ENCODE measurements around the gene FGF12.
"Not testable (repeated sequence)": the region's sequence is repeated elsewhere in the genome, so short reads cannot be mapped to it uniquely, and the experiment has no call there.

FGF12 gene

GRCh38 chr3:192578729-192579128 lies 148.6 kb downstream of the FGF12 start:
- DNase-seq (ENCODE audit: low spot score): no peak

GRCh38 chr3:192577811-192578210 lies 149.5 kb downstream of the FGF12 start:
- DNase-seq (ENCODE audit: low spot score): no peak

GRCh38 chr3:192577271-192577670 lies 150.1 kb downstream of the FGF12 start:
- DNase-seq (ENCODE audit: low spot score): no peak

DNA sequence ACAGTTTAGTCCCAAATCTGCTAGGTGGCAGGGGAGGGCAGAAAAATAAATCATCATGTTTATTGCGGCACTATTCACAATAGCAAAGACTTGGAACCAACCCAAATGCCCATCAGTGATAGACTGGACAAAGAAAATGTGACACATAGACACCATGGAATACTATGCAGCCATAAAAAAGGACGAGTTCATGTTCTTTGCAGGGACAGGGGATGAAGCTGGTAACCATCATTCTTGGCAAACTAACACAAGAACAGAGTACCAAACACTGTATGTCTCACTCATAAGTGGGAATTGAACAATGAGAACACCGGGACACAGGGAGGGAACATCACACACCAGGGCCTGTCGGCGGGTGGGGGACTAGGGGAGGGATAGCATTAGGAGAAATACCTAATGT lies 150.6 kb downstream of the FGF12 start:
- not testable (repeated sequence) for DNase-seq (ENCODE audit: low spot score)

- DNase-seq (ENCODE audit: low spot score): no peak
These were observed 151.3 kb downstream of the FGF12 start for GRCh38 chr3:192575879-192576506.

GRCh38 chr3:192573240-192573639 lies 154.1 kb downstream of the FGF12 start:
- DNase-seq (ENCODE audit: low spot score): no peak

DNA sequence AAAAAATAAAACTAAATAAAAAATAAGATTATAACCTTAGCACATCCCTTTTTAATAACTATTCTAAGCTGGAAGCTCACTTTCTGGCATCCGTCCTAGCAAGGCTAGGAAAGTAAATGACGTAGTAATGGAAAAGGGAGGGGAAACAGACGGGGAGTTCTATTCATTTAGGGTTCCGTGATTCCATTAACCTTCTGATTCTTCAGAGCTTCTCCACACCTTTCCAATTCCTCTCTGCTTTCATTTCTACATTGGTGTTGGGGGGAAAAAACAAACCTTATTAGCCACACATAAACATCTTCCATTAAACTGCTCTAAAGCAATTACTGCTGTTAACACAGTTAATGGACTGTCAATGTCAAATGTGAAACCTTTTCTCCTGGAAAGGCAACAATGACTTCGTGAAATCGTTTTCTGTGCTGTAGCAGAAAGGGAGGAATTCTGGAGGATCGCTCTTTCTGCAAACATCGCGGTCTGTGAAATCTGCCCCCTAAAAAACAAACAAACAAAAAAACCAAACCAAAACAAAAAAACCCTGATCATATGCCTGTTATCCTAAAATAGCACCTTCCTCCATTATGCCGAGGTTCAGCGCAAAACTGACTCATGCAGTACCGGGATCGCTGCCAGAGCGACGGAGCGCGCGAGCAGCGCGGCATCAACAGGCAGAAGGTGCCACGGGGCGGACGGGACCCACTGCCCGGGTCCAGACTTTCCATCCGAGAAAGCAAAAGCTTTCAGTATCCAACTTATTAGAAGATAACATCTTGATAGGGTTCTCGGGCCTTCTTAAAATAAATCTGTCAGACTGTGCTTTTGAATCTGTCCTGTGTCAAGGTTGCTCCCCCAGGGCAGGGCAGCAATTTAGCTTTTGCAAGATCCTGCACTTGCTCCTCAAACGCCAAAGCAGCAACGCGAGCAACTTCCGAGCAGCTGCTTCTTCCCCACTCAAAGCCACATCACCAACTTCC lies 156.2 kb downstream of the FGF12 start:
- peak; percentile 13 for DNase-seq (ENCODE audit: low spot score)

DNA sequence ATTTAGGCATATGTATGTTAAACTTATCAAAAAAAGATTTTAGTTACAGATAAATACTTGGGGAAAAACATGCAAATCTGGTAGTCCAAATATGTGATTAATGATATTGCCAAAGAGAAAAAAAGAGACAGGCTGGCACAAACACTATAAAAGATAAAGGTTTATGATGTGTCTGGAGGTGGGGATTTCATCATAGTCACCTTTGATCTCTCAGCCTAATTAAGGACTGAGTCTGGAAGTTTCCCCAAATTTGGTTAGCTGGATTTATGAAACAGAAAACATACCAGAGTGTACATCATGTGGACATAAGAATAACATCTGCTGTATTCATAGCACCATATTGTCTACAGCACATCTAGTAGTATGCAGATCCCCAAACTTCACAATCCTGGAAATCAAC lies 157.0 kb downstream of the FGF12 start:
- no peak for DNase-seq (ENCODE audit: low spot score)

DNA sequence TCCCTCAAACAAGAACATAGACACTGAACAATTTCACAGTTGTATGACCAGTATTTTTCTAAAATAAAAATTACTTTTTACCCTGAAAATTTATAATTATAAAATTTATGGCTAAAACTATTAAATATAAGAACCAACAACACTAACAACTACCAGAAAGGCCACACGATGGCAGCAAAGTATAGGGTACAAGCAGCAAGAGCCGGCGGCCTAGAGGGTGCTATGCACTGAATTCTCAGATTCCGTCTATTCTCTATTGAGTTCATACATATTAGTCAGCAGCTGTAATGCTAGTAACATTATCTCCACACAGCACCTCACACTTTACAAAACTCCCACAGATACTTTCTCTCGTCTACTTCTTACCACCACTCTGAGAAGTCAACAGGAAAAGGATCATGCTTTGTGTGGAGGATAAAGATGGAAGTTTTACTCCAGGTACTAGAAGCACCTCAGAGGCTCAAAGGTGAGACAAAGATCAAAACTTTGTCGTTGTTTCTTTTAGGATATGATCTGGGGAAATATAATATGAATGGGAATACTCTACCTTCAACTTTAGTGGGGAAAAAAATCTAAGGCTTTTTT lies 160.5 kb downstream of the FGF12 start:
- peak; percentile 75 for DNase-seq (ENCODE audit: low spot score)

DNA sequence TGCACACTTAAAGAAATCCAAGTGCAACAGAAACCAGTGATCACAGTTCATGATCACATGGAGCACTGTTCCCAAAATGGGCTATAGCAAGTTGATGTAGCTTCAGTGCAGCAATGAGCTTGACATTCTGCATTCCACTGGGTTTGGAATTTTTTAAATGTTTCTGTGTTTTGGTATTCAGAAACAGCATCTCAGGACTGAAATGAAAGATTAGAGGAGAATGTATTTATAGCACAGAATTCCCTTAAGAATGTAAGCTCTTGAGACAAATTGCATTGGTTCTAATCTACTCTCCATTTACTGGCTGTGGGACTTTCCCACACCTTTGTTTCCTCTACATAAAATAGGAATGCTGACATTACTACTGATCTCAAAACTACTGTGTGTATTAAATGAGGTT lies 162.7 kb downstream of the FGF12 start:
- DNase-seq (ENCODE audit: low spot score): no peak

DNA sequence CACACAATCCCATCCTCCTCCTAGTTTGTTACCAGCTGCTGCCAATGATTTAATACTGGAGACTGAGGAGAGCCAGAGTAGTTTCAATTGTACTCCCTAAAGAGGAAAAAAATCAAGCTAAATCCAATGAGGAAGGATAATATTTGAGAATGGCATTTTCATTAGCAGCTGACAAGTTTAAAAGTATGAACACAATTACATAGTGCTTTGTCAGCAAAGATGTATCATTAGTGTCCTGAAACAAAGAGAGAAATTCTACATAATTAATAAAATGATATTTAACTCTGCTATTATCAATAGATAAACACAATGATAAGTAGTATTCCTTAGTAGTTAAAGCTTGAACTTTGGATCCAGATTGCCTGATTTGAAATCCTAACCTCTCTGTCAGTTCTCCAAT lies 163.9 kb downstream of the FGF12 start:
- DNase-seq (ENCODE audit: low spot score): no peak

DNA sequence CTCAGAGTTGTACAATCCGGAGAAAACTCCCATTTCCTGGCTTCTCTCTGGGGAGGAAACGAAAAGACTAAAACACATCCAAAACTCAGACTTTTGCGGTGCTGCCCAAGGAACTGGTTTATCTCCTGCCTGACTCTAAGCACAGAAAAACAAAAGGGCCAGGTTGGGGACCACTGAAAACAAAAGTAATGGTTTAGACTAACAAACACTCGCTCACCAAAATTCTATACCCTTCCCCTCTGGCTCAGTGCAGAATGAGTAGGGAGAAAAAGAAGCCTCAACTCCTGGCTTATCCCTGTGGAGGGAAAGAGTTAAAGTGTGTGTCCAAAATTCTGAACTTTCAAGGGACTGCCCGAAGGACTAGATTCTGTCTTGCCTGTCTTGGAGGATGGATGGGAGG lies 173.6 kb downstream of the FGF12 start:
- no peak for DNase-seq (ENCODE audit: low spot score)

DNA sequence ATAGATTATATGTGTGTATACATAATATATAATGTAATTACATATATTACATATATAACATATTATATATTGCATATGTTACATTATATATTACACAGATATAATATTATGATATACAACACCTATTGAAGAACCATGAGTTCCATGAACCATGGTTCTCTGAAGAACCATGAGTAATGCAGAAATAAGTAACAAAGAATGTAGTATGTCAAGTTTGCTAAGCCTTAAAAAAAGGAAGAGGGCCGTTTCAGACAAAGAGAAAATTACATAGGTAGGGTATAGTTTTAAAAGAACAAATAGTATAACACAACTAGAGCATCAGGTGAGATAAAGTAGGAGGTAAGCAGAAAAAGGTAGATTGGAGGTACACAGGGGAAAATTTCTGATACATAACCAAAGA lies 177.0 kb downstream of the FGF12 start:
- DNase-seq (ENCODE audit: low spot score): no peak

DNA sequence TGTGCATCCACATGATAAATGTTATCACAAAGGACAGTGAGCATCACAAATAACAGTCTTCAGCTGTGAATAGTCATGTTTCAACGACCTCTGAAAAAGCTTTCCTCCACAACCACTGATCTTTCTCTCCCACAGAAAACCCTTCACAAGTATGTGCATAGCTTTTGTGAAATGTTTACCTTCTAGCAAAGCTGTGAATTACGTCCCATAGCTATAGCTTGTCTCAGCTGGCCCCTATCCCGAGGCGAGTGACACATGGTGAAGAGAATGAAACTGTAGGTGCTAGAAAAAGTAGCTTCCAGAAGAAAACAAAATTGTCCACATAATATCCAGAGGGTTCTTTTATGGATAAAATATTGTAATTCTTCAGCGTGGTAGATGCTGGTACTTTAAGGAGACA lies 182.0 kb downstream of the FGF12 start:
- no peak for DNase-seq (ENCODE audit: low spot score)

DNA sequence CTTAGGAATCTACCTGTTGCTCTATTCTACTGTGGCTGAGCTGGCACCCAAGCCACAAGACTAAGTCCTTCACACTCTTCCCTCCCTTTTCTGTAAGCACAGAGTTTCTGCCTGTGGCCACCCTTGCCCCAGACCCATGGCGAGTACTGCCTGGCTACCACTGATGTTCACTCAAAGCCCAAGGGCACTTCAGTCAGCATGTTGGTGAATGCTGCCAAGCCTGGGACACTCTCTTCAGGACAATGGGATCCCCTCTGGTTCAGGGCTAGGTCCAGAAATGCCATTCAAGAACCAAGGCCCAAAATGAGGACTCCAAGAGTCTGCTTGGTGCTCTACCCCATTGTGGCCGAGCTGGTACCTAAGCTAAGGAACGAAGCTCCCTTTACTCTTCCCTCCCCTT lies 184.2 kb downstream of the FGF12 start:
- no peak for DNase-seq (ENCODE audit: low spot score)

DNA sequence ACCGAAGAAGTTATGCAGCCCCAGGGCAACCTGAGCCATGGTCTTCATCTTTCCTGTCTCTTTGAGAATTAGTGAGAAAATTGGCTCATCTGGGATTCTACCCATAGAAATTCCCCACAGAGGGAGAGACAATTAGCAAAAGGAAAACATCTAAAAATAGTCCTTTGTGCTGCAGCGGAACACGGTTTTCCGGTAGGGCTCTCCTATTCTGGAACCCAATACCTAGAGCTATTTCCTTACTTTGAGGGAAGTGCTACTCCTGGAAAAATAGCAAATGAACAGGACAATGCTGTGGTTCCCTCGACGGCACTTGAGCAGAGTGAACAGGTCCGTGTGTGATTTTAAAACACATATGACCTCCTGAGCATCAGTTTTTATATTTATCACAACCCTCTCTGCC lies 210.5 kb downstream of the FGF12 start:
- DNase-seq (ENCODE audit: low spot score): no peak

GRCh38 chr3:192515664-192516045 lies 211.7 kb downstream of the FGF12 start:
- DNase-seq (ENCODE audit: low spot score): peak; percentile 6

DNA sequence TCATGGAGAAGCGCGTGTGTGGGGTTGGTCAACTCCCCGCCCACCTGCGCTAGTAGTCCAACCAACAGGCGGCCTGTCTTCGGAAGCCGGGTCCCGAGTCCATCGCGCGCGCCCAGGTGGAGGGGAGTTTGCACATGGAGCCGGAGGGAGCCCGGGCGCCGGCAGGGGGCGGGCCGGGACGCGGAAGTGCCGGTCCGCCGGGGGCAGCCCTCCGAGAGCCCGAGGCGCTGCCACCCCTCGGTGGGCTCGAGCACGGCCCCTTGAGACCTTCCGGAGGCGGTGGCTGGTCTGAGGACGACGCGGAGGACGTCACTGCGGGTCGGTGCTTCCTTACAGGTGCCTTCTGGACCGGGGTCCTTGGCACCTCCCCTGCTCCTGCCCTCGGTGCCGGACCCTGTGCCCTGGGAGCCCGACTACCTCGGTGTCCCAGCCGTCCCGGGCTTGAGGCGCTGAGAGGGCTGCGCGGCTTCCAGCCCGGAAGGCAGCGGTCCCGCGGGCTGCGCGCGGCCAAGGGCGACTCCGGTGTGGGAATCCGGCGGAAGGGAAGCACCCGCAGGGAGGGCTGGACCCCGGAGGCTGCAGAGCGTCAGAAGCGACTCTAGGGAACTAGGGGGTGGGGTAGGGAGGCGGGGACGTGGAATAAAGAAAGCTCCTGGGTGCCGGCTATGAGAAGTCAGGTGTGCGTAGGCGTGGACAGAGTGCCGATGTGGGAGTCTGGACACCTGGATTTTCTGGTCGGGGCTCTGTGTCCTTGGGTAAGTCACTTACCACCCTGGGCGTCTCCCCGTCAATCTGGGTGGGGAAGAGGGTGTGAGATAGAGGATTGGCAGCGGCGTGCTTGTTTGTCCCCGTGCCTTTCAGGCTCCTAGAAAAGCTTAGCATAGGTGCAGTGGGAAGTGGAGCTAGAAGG lies 212.3 kb downstream of the FGF12 start:
- DNase-seq (ENCODE audit: low spot score): peak; percentile 79

DNA sequence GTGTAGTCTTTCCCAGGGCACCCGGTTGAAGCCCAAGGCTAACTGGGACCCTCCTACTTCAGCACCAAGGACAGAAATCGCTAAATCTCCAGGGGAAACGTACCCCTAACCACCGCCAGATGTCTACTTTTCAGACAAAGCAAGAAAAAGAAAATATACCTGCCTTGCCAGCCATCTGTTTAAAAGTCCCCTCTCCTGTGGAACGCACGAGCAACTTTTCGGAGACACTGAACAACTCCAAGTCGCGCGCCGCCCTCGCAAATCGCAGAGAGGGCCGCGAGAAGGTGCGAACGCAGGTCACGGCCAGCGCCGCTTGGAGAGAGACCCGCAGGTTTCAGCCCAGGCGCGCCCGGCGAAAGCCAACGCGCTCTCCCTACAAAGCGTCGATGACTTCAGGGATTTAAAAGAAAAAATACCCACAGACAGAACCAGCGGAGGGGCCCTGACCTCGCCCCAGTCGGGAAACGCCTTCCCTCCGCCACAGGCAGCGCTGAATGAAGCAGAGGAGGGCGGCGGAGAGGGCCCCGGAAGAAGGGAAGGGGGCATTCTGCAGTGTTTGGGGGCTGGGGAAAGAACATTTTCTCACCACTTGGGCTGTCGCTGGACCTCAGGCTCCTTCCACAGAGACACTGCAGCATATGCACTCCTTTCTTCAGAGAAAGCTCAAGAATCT lies 213.1 kb downstream of the FGF12 start:
- DNase-seq (ENCODE audit: low spot score): peak; percentile 74

- DNase-seq (ENCODE audit: low spot score): no peak
These were observed 221.6 kb downstream of the FGF12 start for GRCh38 chr3:192505731-192506130.

DNA sequence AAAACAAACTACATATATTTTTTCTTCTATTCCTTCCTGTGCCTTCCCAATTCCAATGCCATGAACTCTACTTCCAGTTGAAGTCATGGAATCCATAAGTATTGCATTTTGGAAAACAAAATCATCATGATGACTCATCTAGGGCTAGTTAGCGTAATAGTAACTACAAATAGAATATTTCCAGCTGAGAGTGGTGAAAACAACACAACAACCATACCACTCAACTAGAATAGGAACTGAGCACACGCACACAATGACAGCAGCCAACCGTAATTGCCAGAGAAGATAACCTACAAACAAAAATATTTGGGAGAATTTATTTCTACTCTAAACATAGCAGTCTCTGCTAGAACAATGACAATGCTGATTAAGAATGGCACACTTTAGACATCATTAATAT lies 225.9 kb downstream of the FGF12 start:
- no peak for DNase-seq (ENCODE audit: low spot score)
